Amygdala (tissue), 56 donors: ENCODE measurements around the gene TMEM129.
A peak's percentile ranks its signal among the peaks of the same experiment; 100 is the strongest.
"Not testable (repeated sequence)": the region's sequence is repeated elsewhere in the genome, so short reads cannot be mapped to it uniquely, and the experiment has no call there.

Experiments
- DNase-seq, 56 donors: peaks; one replicate each; lab custom pipeline; 2025; lab: John Stamatoyannopoulos, UW

The TMEM129 gene

GRCh38 chr4:1675136-1675801 lies 45.9 kb downstream of the TMEM129 start:
- no peak for DNase-seq

DNA sequence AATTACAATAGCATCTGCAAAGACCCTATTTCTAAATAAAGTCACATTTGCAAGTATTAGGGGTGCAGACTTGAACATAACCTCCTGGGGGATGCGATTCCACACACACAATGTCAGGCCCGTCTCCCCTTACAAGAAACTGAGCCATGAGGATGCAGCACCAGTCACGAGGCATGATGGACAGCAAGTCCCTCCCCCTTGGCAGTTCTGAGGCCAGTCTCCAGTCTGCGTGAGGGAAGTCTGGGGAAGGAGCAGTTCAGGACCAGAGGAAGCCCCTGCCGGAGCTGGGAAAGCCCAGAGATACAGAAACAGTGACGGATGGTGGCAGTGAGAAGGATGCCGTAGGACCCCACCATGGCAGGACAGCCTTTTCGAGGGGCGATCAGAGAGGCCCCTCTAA lies 46.4 kb downstream of the TMEM129 start:
- peak in 20 of 56 donors; percentile 4 to 66 (median 19) for DNase-seq

- DNase-seq = no peak
Measured at GRCh38 chr4:1673671-1674070, 47.5 kb downstream of the TMEM129 start.

DNA sequence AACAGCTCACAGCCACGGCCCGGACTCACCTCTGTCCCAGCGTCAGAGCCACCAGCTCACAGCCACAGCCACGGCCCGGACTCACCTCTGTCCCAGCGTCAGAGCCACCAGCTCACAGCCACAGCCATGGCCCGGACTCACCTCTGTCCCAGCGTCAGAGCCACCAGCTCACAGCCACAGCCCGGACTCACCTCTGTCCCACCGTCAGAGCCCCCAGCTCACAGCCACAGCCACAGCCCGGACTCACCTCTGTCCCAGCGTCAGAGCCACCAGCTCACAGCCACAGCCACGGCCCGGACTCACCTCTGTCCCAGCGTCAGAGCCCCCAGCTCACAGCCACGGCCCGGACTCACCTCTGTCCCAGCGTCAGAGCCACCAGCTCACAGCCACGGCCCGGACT lies 50.1 kb downstream of the TMEM129 start:
- not testable (repeated sequence) for DNase-seq

- no peak for DNase-seq
Measured at GRCh38 chr4:1670279-1670678, 50.8 kb downstream of the TMEM129 start.

- DNase-seq = no peak
Measured at GRCh38 chr4:1669850-1670249, 51.3 kb downstream of the TMEM129 start.

DNA sequence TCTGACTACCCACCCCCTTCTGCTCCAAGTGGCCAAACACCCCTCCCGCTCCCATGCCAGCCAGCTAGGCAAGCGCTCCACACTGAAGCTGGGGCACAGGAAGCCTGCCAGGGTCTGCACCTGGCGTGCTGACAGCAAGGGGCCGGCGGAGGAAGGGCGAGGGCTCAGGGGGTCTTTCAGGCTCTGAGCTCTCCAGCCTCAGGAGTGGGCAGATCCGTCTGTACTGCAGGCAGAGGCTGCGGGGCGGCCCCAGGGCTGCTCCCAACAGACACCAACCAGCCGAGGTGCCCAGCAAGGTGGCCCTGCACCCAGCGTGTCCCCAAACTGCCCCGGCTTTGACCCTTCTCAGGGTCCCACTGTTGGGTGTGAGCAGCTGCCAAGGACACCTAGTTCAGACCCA lies 51.9 kb downstream of the TMEM129 start:
- DNase-seq = no peak

DNA sequence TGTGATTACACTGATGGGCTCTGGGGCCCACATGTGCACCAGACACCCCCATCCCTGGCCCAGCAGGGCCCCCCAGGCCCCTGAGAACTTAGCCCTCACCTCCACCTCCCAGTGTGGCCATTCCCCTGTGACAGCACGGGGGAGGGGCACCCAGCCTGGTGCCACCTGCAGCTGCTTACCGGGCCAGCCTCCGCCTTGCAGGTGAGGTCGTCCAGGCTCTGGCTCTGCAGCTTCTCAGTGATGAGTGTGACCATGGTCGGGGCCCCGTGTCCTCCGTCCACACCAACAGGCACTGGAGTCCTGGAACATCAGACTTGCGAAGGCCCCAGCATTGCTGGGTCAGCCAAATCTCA lies 52.7 kb downstream of the TMEM129 start:
- DNase-seq = no peak

- DNase-seq = no peak
Measured at GRCh38 chr4:1667273-1667672, 53.9 kb downstream of the TMEM129 start.

DNA sequence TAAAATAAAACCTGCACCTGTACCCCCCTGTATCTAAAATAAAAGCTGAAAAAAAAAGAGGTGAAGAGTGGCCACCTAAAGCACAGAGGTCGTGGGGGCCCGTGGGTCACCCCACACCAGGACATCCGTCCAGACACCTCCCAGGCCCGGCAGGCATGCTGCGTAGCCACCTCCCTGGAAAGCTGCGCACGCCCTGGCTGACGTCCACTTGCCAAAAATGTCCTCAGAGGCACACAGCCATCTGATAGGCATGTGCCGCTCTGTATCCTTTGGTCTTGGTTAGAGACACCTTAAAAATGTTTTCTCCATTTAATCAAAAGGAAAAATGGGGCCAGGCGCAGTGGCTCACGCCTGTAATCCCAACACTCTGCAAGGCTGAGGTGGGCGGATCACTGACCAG lies 54.7 kb downstream of the TMEM129 start:
- peak in 1 of 56 donors; percentile 5 for DNase-seq
